OCI-LY7 (cell line): Measurements from ENCODE around the gene SLC39A13. TPM values are rescaled to one million over a fixed set of nuclear protein-coding genes. Genes with fewer than 3 reads are reported as not detected.

ENCODE experiments used
- BruUV-seq: library from RNA; stranded (reverse); fragments of 400-500 nt; replicated peaks from 2 replicates; lab custom pipeline; 2021; lab: Mats Ljungman, UMichigan
- CTCF ChIA-PET: fragments of 300-600 bp; sonication (Branson Sonifier 250); formaldehyde crosslinking; loops from one replicate; lab custom pipeline; 2022; ENCODE audit warnings: antibody characterized with exemption; ENCODE audit not compliant: unreplicated experiment; lab: Charles Lee
- POLR2A ChIA-PET: fragments of 300-600 bp; sonication (Branson Sonifier 250); formaldehyde crosslinking; loops from one replicate; lab custom pipeline; 2022; ENCODE audit warnings: antibody characterized with exemption; lab: Charles Lee
- DNase-seq: peaks from one replicate; pipeline ENCODE4 v3.0.0-alpha.2; 2015; ENCODE audit warnings: low spot score
- H2AFZ ChIP-seq: fragments of 200-600 bp; sonication (generic), shearing (Covaris generic); 2 replicates; pipeline ENCODE4 v1.6.1; 2014; ENCODE audit warnings: mild to moderate bottlenecking, antibody characterized with exemption, low read length, moderate library complexity
- H3K27ac ChIP-seq: fragments of 200-600 bp; sonication (generic); 2 replicates; pipeline ENCODE4 v1.5.1; 2014; ENCODE audit warnings: mixed run types, low read depth, mild to moderate bottlenecking, moderate library complexity, low read length, inconsistent platforms; ENCODE audit not compliant: poor library complexity, severe bottlenecking
- H3K36me3 ChIP-seq: fragments of 200-600 bp; sonication (generic); 2 replicates; pipeline ENCODE4 v1.6.1; 2014; ENCODE audit warnings: mild to moderate bottlenecking, antibody characterized with exemption, low read length, moderate library complexity, mixed read lengths; ENCODE audit not compliant: insufficient read depth
- H3K4me1 ChIP-seq: fragments of 200-600 bp; sonication (generic); 2 replicates; pipeline ENCODE4 v1.5.1; 2014; ENCODE audit warnings: mild to moderate bottlenecking, low read length; ENCODE audit not compliant: insufficient read depth, poor library complexity, severe bottlenecking
- H3K4me2 ChIP-seq: fragments of 200-600 bp; sonication (generic); 2 replicates; pipeline ENCODE4 v1.6.1; 2014; ENCODE audit warnings: mild to moderate bottlenecking, low read length
- H3K4me3 ChIP-seq: fragments of 200-600 bp; sonication (generic); 2 replicates; pipeline ENCODE4 v1.5.1; 2014; ENCODE audit warnings: mild to moderate bottlenecking, low read depth, low read length; ENCODE audit not compliant: poor library complexity, severe bottlenecking
- H3K79me2 ChIP-seq: fragments of 200-600 bp; sonication (generic); 2 replicates; pipeline ENCODE4 v1.6.1; 2016; ENCODE audit warnings: low read depth, mild to moderate bottlenecking, low read length, moderate library complexity, mixed read lengths; ENCODE audit not compliant: insufficient read depth
- H3K9me2 ChIP-seq: fragments of 200-600 bp; sonication (generic); 2 replicates; pipeline ENCODE4 v1.6.1; 2016; ENCODE audit warnings: mild to moderate bottlenecking, low read length, mixed read lengths; ENCODE audit not compliant: insufficient read depth
- H3K9me3 ChIP-seq: fragments of 200-600 bp; sonication (generic); 2 replicates; pipeline ENCODE4 v1.6.1; 2014; ENCODE audit warnings: mild to moderate bottlenecking, mixed run types, low read length, mixed read lengths
- H4K20me1 ChIP-seq: fragments of 200-600 bp; sonication (generic); 2 replicates; pipeline ENCODE4 v1.6.1; 2014; ENCODE audit warnings: mild to moderate bottlenecking, antibody characterized with exemption, low read length, moderate library complexity, mixed read lengths; ENCODE audit not compliant: insufficient read depth
- EZH2phosphoT487 ChIP-seq: fragments of 200-600 bp; sonication (generic); IDR thresholded peaks from 2 replicates; pipeline ENCODE4 v1.6.1; 2018; ENCODE audit warnings: low read depth, borderline replicate concordance, mild to moderate bottlenecking, mixed run types, antibody characterized with exemption, low read length, moderate library complexity, mixed read lengths
- intact Hi-C: fragments of 100-400 bp; cut with micrococcal nuclease; formaldehyde crosslinking; loops from one replicate; pipeline ENCODE4 v1.10.0; 2022; ENCODE audit not compliant: unreplicated experiment
- total RNA-seq, 2 experiments: library from RNA; depleted of rRNA in 1 of 2; stranded (reverse); fragments of >200 nt in 1 of 2; shearing (Covaris generic) in 1 of 2; gene quantifications; 2 replicates each; pipeline ENCODE4 v1.2.3, GENCODE V29; 2014 to 2022
- TF ChIP-seq, protein P1 (sequence below): fragments of 200-600 bp; sonication (generic); conservative IDR thresholded peaks from 2 replicates; pipeline ENCODE4 v1.5.1; 2014; ENCODE audit warnings: mild to moderate bottlenecking, antibody characterized with exemption, low read length, moderate library complexity, mixed read lengths

SLC39A13 gene
- total RNA-seq, 2 experiments from 2014 or later = 30.5 to 31.8 TPM

DNA sequence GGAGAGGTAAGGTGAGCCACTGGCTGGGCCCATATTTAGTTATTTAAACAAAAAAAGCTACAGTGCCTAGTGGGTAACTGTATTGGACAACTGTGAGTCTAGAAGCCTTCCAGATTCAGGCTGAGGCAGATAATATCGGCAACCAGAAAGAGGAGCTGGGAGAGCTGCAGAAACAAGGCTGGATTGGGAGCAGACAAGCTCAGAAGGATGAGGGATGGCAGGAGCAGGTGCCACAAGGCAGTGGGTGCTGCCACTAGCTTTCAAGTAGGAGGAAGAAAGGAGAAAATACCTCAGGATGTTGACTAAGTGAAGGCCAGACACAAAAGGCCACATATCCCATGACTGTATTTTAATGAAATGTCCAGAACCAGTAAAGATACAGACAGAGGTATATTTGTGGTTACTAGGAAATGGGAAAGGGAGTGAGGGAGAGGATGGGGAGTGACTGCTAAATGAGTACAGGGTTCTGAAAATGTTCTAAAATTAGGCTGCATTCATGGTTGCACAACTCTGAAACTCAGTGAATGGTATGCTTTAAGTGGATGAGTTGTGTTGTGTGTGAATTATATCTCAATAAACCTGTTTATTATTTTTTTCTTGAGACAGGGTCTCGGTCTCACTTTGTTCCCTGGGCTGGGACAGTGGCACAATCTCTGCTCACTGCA lies 52.3 kb downstream of the SLC39A13 start:
- ChIA-PET CTCF (interaction anchor here (0.6 kb wide), 1 partner anchor 242 kb away, joined by 3 read pairs; no protein-coding TSS in a partner anchor), POLR2A (interaction anchor here (0.6 kb wide), 1 partner anchor 253 kb away, joined by 4 read pairs; no protein-coding TSS in a partner anchor)
- H3K4me3 ChIP-seq = no peak overlapping the region
- H2AFZ ChIP-seq = no peak overlapping the region
- H3K4me2 ChIP-seq = no peak overlapping the region
- no peaks in the 10 kb centered on the region for H3K9me2 ChIP-seq
- H3K27ac ChIP-seq = no peak overlapping the region
- no peaks in the 10 kb centered on the region for H3K9me3 ChIP-seq
- H3K79me2 ChIP-seq = no peaks in the 10 kb centered on the region
- peaks cover 23% of the 10 kb centered on the region for H3K36me3 ChIP-seq
- BruUV-seq = TSS peak; percentile 36
- intact Hi-C loops = no loop called here
- DNase-seq = no peak
- H3K4me1 ChIP-seq = no peaks in the 10 kb centered on the region
- TF ChIP-seq, protein P1, sequence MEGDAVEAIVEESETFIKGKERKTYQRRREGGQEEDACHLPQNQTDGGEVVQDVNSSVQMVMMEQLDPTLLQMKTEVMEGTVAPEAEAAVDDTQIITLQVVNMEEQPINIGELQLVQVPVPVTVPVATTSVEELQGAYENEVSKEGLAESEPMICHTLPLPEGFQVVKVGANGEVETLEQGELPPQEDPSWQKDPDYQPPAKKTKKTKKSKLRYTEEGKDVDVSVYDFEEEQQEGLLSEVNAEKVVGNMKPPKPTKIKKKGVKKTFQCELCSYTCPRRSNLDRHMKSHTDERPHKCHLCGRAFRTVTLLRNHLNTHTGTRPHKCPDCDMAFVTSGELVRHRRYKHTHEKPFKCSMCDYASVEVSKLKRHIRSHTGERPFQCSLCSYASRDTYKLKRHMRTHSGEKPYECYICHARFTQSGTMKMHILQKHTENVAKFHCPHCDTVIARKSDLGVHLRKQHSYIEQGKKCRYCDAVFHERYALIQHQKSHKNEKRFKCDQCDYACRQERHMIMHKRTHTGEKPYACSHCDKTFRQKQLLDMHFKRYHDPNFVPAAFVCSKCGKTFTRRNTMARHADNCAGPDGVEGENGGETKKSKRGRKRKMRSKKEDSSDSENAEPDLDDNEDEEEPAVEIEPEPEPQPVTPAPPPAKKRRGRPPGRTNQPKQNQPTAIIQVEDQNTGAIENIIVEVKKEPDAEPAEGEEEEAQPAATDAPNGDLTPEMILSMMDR = no peak
- TF ChIP-seq EZH2phosphoT487 = no peak
- no peaks in the 10 kb centered on the region for H4K20me1 ChIP-seq

DNA sequence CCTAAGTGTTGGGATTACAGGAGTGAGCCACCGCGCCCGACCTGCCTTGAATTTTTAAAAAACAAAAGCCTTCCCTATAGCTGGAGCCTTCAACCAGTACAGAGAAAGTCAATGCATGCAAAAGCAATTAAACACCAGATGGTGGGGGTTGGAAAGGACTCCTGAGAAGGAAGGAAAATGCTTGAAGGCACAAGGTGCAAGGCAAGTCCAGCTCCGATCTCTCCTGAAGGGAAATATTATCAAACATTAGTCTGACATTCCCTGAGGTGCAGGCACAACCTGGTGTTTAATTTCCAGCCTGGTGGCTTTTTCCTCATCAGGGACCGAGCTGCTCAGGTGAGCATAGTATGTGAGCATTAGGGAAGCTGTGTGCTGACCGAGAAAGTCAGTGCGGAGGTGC lies 53.5 kb downstream of the SLC39A13 start:
- H3K36me3 ChIP-seq = peaks cover 35% of the 10 kb centered on the region
- DNase-seq = no peak
- ChIA-PET POLR2A (interaction anchor here (0.6 kb wide), 1 partner anchor 100 kb away, joined by 3 read pairs; no protein-coding TSS in a partner anchor), CTCF (no interaction called here)
- H2AFZ ChIP-seq = no peak overlapping the region
- TF ChIP-seq EZH2phosphoT487 = no peak
- TF ChIP-seq, protein P1 = no peak
- no peaks in the 10 kb centered on the region for H3K9me2 ChIP-seq
- H3K4me2 ChIP-seq = no peak overlapping the region
- H3K9me3 ChIP-seq = no peaks in the 10 kb centered on the region
- BruUV-seq = no TSS peak
- H3K4me3 ChIP-seq = no peak overlapping the region
- H3K79me2 ChIP-seq = no peaks in the 10 kb centered on the region
- H4K20me1 ChIP-seq = no peaks in the 10 kb centered on the region
- intact Hi-C loops = no loop called here
- H3K4me1 ChIP-seq = no peaks in the 10 kb centered on the region
- H3K27ac ChIP-seq = no peak overlapping the region

DNA sequence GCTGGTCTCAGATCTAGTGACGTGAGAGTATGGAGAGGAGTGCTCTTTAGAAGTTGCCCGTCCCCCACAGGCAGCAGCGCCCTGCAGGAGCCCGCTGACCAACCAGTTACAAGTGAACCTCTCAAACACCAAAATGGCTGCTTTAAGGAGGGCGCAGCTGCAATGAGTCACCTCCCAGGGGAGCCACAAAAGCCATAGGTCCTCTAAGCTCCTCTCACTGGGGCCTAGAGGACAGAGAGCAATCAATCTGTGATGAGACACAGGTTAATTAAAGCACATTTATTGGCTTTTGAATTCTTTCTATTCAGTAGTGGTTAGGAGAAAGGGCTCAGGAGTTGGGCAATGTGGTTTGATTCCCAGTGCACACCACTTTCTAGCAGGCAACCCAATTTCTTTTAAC lies 56.1 kb downstream of the SLC39A13 start:
- no peaks in the 10 kb centered on the region for H3K4me1 ChIP-seq
- H3K79me2 ChIP-seq = no peaks in the 10 kb centered on the region
- no TSS peak for BruUV-seq
- H3K4me3 ChIP-seq = no peak overlapping the region
- ChIA-PET CTCF (no interaction called here), POLR2A (interaction anchor here (0.6 kb wide), 1 partner anchor 43 kb away, joined by 3 read pairs; no protein-coding TSS in a partner anchor)
- H2AFZ ChIP-seq = no peak overlapping the region
- no peaks in the 10 kb centered on the region for H3K9me2 ChIP-seq
- DNase-seq = no peak
- intact Hi-C loops = no loop called here
- H3K36me3 ChIP-seq = peaks cover 61% of the 10 kb centered on the region
- no peak overlapping the region for H3K27ac ChIP-seq
- H4K20me1 ChIP-seq = no peaks in the 10 kb centered on the region
- no peaks in the 10 kb centered on the region for H3K9me3 ChIP-seq
- no peak overlapping the region for H3K4me2 ChIP-seq
- no peak for TF ChIP-seq EZH2phosphoT487
- TF ChIP-seq, protein P1 = no peak
